ENCODE data around the gene FAM53A.
A peak's percentile ranks its signal among the peaks of the same experiment; 100 is the strongest.
"Not testable (repeated sequence)": the region's sequence is repeated elsewhere in the genome, so short reads cannot be mapped to it uniquely, and the experiment has no call there.

FAM53A gene

DNA sequence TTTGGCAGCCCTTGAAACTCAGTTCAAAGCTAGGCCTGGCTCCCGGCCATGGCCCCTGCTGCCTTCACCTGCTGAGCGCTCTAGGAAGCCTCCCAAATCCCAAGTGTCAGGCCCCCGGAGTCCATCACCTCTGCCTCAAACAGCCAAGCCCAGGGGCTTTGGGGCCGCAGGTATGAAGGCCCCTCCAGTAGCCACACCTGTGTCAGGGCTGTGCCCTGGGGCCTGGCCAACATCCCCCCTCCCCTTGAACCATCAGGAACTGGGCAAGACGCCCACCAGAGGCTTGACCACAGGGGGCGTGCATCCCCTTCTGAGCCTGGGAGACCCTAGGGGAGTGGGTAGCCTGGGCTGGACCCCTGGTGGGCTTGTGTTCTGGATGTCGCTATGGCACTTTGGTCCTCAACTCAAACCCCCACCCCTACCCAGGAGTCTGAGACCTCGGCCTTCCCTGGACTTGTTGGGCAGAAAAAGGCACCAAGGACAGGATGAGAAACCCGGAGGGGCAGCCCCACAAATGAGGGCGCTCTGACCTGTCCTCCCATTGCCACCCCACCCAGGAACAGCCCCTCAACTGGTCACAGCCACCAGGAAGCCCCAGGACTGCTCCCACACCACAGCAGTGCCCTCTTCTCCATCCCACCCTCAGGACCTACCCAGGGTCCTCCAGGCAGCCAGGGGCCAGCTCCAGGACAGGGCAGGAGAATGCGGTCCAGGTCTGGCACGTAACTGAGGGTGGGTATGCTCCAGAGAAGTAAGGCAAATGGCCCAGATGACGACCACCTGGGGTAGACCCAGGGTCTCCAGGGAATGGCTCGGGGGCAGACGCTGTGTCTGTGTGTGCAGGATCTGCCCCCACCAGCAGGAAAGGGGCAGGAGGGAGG, 32.2 kb upstream of the FAM53A start:
- no peak for DNase-seq

GRCh38 chr4:1715002-1715758, 31.1 kb upstream of the FAM53A start:
- DNase-seq: no peak

DNA sequence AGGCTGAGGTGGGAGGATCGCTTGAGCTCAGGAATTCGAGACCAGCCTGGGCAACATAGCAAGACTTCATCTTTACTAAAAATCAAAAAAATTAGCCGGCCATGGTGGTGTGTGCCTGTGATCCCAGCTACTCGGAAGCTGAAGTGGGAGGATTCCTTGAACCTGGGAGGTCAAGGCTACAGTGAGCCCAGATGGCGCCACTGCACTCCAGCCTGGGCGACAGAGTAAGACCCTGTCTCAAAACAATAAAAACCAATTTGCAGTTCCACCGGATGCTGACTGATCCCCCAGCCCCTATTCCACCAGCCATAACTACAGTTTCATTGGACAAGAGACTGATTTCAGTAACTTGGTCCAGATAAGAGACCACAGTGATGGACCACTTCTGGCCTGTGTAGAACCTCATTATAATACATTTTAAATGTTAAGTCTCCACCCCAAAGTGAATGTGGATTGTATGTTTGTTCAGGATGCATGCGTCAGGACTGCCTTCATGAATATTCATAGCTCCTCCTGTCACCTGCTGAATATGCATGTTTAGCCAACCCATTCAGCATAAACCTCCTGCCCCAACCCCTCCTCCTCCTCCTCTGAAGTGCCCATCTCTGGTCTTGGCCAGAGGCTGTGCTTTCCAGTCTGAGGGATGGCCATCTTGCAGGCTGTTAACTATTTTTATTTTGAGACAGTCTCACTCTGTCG, 30.3 kb upstream of the FAM53A start:
- DNase-seq: no peak

DNA sequence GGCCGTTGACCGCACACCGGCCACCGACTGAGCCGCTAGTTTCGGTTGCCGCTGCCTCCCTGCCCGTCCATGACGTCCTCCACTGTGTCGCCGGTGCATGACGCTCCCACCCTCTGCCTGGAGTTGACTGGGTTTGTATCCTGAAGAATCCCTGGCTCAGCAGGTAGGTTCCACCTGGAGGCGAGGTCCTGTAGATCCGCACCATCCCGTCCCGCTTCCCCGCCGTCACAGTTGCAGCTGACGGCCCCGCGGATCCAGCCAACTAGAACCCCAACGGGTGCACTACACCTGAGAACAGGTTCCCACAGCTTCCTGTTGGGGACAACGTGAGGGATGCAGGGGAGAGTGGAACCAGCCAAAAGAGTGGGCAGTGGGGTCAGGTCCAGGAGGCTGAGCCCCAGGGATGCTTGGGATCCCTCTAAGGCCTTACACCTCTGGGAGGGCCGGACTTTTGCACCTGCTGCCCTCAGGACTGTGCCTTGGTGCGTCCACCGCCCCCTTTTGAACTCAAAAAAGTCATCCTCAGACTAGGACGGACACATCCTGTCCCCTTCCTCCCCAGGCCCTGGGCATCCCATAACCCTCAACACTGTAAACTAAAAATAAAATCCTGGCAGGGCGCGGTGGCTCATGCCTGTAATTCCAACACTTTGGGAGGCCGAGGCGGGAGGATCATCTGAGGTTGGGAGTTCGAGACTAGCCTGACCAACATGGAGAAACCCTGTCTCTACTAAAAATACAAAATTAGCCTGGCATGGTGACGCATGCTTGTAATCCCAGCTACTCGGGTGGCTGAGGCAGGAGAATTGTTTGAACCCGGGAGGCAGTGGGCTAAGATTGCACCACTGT, 29.1 kb upstream of the FAM53A start:
- no peak for DNase-seq

- peak; percentile 56 to 73 for DNase-seq
Measured at GRCh38 chr4:1712216-1713002, 28.3 kb upstream of the FAM53A start, which contains the start of gene SLBP. SLBP (minus strand) TSS chr4:1712319; CDS start chr4:1712188, 131 bp downstream.

DNA sequence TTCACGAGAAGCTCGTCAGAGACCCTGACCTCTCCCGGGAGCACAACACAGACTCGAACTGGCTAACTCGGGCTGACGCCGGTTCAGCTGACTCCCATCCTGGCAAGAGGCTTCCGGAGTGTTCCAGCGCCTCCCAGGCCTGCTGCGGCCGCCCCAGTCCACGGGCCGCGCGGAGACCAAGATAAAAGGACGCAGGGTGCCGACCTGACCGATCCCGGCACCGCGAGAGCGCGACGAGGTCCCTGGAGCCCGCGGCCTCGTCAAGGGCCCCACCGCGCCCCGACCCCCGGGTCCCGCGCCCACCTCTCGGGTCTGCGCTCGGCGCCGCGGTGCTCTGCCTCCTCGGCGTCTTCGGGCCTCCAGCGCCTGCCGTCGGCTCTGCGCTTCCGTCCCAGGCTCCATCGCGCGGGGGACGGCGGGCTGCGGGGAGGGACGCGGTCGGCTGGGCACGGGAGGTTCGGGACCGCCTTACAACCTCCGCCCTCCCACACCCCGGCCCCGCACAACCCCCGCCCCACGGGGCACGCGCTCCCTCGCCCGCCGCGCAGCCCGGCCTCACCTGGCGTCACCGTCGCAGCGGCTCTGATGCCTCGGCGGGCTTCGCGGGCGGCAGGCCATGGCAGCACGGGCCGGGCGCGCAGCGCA, 27.6 kb upstream of the FAM53A start:
- DNase-seq: no peak

- no peak for DNase-seq
Measured at GRCh38 chr4:1711055-1711570, 27.0 kb upstream of the FAM53A start.

DNA sequence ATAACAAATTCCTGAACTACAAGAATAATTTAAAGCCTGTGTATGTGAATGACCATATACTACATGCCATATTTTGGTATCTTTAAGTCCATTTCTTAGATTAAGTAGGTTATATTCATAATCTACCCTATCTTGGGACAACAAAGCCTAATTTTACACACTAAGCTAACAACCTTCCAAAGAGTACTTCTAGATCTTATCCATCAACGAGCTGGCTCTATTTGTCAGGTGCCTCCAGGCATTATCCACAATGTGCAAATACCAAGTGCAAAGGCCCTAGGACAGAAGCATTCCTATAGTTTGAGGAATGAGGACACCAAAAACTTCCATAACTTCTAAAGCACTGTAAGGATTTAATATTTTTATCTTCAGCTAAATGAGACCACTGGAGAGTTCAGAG, 24.5 kb upstream of the FAM53A start:
- no peak for DNase-seq

- DNase-seq: no peak
Measured at GRCh38 chr4:1706358-1706757, 22.2 kb upstream of the FAM53A start.

DNA sequence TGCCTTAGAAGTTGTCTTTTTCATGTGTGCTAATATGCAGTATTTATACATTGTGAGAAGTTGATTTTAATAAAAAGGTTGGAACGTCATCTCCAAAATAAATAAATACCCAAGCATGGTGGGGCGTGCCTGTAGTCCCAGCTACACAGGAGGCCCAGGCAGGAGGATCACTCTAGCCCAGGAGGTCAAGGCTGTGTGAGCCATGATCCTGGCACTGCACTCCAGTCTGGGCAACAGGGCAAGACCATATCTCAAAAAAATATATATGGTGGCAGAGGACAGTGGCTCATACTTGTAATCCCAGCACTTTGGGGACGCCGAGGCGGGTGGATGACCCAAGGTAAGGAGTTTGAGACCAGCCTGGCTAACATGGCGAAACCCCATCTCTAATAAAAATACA, 21.6 kb upstream of the FAM53A start:
- DNase-seq: no peak

- no peak for DNase-seq
Measured at GRCh38 chr4:1703867-1704266, 19.8 kb upstream of the FAM53A start.

DNA sequence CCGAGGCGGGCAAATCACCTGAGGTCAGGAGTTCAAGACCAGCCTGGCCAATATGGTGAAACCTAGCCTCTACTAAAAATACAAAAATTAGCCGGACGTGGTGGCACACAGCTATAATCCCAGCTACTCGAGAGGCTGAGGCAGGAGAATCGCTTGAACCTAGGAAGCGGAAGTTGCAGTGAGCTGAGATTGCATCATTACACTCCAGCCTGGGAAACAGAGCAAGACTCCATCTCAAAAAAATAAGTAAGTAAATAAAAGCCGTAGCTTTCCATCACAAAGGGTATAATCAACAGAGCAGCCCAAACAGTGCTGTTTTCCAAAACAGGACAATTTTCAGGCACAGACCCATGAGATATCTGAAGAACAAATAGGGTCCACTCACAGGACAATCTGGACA, 17.6 kb upstream of the FAM53A start:
- DNase-seq: not testable (repeated sequence)

DNA sequence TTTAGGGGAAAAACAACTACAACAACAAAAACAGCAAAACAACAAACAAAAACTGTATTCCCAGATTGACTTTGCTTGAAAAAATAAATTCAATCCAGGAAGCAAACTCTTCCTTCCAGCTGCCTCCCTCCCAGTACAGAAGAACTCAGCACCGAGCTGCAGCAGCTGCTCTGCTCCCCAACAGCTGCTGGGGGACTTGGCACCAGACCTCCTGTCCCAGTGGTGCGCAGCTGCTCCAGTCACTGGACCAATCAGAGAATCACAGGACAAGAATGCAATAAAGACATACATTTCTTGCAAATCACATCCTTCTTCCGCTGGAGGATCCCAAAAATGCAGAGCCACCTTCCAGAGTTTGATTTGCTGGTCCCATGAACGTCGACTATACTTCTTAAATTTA, 11.8 kb upstream of the FAM53A start:
- no peak for DNase-seq

DNA sequence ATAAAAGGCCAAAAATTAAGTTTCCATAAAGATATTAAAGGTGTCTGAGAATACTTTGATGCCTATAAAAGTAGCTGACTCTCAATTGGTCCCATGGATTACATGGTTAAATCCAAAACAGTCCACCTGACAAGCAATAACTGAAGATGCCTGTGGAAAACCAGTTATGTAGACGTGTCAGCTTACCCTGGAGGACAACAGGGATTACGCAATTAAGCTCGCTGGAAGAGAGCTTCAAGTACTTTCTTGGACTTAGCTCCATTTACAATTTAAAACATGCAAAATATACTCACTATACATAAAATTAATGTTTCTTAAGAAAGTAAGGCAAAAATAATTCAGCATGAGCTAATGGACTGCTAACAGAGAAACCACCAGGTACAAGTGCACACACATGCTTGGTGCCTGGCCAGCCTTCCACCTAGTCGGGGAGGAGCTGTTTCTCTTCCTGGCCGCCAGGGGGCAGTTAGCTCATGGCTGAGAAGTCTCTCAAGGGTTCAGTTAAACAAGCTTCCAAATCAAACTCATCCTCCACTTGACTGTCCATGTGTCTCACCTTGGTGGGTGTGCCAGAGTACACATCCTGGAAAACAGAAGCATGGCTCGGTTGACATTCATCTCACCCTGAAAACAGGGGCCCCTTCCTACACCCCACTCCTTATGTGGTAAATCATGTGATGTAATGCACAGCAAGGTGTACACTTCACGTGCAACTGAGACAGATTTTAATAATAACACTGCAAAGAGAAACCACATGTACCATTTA, 9.2 kb upstream of the FAM53A start:
- DNase-seq: peak; percentile 16 to 55

- DNase-seq: no peak
Measured at GRCh38 chr4:1691737-1692373, 7.7 kb upstream of the FAM53A start.

- no peak for DNase-seq
Measured at GRCh38 chr4:1690698-1691097, 6.6 kb upstream of the FAM53A start.

DNA sequence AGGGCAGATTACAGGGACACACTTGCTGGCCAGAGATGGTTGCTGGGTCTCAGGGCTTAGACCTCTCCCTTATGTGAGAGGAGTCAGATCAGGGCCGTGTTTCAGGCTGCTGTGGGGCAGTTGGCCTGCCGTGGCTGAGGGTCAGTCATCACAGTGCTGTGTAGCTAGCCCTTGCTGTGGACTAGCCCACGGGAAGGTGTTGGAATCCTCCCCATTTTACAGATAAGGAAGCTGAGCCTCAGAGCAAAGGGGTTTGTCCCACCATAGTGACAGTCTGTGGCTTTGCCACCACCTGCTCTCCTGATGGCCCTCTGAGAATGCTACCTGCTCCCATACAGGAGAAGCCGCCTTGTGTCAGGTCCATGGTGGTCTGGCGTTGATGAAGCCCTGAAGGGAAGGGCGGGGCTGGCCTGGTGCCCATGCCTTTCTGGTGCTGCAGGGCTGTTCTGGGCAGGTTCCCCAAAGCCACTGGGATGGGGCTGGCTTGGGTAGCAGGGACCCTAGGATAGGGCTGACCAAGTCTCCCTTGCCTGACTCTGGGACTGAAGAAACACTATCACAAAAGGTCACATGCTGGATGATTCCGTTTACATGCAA, 2.4 kb upstream of the FAM53A start:
- no peak for DNase-seq

- no peak for DNase-seq
Measured at GRCh38 chr4:1685235-1686150, 1.4 kb upstream of the FAM53A start.
